ENCODE results near the gene CLDN19.

The CLDN19 gene

DNA sequence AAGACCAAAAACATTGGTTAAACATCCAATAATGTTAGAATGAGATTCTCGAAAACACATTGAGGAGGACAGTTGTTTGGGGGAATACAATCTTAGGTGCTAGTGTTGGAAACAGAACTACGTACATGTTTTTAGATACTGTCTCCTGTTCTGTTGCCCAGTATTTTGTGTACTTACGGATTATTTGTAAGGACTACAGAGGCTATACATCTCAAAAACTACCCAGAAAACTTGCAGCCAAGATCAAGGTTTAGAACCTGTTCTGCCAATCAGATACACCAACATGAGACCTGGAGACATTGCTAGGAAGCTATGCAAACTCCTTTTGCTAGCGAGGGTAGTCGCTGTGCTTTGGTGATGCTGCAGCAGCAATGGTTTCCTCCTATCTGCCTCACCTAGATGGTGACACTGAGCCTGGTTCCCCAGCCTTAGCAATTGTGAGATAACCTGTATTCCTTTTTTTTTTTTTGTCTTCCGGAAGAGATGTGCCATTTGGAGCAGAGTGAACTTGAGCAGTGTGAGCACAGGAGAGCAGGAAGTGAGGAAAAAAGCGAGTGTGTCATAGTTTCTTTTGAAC lies 36.1 kb downstream of the CLDN19 start:
- Histone ChIP-seq H3K9me2 (replicated peaks; ENCODE audit: control insufficient read depth, low read length) (no peaks in the 10 kb centered on the region), H4K20me1 (ENCODE audit: control insufficient read depth, insufficient read depth, low read depth, low read length) (peaks cover 17% of the 10 kb centered on the region; the same call in 1 of the 2 replicates), H3K27me3 (ENCODE audit: control insufficient read depth, low read length) (no peaks in the 10 kb centered on the region), H3K4me2 (ENCODE audit: low read length) (no peak overlapping the region), H3K36me3 (ENCODE audit: control insufficient read depth, low read length) (peaks cover 90% of the 10 kb centered on the region), H3K79me2 (ENCODE audit: control insufficient read depth, low read length) (peaks cover 66% of the 10 kb centered on the region), H3K4me1 (ENCODE audit: control insufficient read depth, low read length) (no peaks in the 10 kb centered on the region), H3K27ac (ENCODE audit: low read depth, low read length) (no peak overlapping the region), H3F3A (ENCODE audit: control insufficient read depth, insufficient read depth) (peaks cover 43% of the 10 kb centered on the region), H3K9me3 (ENCODE audit: control insufficient read depth, insufficient read depth, low read length) (no peaks in the 10 kb centered on the region), H3K4me3 (ENCODE audit: low read length) (no peak overlapping the region)
- TF ChIP-seq EZH2phosphoT487 (IDR thresholded peaks at IDR 0.05; ENCODE audit: borderline replicate concordance, low read length) = no peak
- TF ChIP-seq, protein P1, sequence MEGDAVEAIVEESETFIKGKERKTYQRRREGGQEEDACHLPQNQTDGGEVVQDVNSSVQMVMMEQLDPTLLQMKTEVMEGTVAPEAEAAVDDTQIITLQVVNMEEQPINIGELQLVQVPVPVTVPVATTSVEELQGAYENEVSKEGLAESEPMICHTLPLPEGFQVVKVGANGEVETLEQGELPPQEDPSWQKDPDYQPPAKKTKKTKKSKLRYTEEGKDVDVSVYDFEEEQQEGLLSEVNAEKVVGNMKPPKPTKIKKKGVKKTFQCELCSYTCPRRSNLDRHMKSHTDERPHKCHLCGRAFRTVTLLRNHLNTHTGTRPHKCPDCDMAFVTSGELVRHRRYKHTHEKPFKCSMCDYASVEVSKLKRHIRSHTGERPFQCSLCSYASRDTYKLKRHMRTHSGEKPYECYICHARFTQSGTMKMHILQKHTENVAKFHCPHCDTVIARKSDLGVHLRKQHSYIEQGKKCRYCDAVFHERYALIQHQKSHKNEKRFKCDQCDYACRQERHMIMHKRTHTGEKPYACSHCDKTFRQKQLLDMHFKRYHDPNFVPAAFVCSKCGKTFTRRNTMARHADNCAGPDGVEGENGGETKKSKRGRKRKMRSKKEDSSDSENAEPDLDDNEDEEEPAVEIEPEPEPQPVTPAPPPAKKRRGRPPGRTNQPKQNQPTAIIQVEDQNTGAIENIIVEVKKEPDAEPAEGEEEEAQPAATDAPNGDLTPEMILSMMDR (IDR thresholded peaks at IDR 0.05; ENCODE audit: low read depth, low read length, poor library complexity, severe bottlenecking) = no peak

DNA sequence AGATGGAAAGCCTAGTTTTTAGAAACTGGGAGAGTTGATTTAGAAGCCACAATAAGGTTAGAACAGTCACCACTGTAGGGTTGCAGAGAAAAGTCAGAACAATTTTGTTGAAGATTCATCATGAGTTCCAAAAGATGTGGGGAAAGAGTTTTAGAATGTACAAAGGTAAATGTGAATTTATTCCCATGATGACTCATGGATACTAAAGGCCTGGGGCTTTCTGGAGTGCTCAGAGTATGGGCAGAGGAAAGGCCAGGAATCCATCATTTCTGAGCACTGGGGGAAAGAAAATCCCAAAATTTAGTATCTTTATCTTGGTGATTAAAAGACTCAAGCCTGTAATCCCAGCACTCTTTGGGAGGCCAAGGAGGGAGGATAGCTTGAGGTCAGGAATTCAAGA lies 40.0 kb downstream of the CLDN19 start:
- peaks cover 98% of the 10 kb centered on the region for H3K36me3 ChIP-seq (ENCODE audit: control insufficient read depth, low read length)
- H3K27me3 ChIP-seq (ENCODE audit: control insufficient read depth, low read length) = no peaks in the 10 kb centered on the region
- H3K9me3 ChIP-seq (ENCODE audit: control insufficient read depth, insufficient read depth, low read length) = no peaks in the 10 kb centered on the region
- no peak overlapping the region for H3K4me3 ChIP-seq (ENCODE audit: low read length)
- H3K4me1 ChIP-seq (ENCODE audit: control insufficient read depth, low read length) = no peaks in the 10 kb centered on the region
- H3K79me2 ChIP-seq (ENCODE audit: control insufficient read depth, low read length) = peaks cover 81% of the 10 kb centered on the region
- no peaks in the 10 kb centered on the region for H3K9me2 ChIP-seq (replicated peaks; ENCODE audit: control insufficient read depth, low read length)
- H4K20me1 ChIP-seq (ENCODE audit: control insufficient read depth, insufficient read depth, low read depth, low read length) = peaks cover 28% of the 10 kb centered on the region; the same call in 1 of the 2 replicates
- H3F3A ChIP-seq (ENCODE audit: control insufficient read depth, insufficient read depth) = peaks cover 44% of the 10 kb centered on the region
- H3K27ac ChIP-seq (ENCODE audit: low read depth, low read length) = no peak overlapping the region
- no peak overlapping the region for H3K4me2 ChIP-seq (ENCODE audit: low read length)
- TF ChIP-seq, protein P1 (IDR thresholded peaks at IDR 0.05; ENCODE audit: low read depth, low read length, poor library complexity, severe bottlenecking) = no peak
- TF ChIP-seq EZH2phosphoT487 (IDR thresholded peaks at IDR 0.05; ENCODE audit: borderline replicate concordance, low read length) = no peak

DNA sequence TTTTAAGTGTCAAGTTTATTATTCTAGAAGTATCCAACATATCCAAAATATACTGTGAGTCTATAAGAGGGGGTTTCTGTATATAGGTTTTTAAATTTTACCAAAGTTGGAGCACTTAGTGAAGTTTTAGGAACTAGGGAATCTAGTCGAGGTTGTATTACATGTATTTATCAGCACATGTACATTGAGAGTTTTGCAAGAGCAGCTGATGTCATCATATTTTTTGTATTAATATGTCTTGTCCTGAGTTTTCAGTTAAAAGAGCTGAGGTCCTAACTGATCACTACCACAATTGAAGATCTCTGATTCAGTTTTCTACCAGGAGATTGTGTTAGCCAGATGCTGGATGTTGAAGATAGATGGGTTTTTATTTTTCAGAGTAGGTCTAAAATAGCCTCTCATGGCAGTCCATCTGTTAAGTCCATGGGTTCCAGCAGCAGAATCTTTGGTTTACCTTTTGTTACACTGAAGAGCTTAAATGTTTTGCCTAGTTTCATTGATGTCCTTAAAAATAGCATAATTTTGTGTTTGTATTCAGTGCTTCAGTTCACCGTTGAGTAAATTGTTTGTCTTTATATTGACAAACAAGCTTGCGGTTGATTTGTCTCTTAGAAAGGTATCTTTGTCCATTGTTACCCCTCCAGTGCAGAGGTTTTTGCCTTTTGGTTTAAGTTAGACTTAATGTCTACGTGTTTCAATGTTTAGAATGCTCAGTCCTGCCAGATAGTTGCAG lies 41.8 kb downstream of the CLDN19 start:
- Histone ChIP-seq H3K36me3 (ENCODE audit: control insufficient read depth, low read length) (peaks cover 98% of the 10 kb centered on the region), H4K20me1 (ENCODE audit: control insufficient read depth, insufficient read depth, low read depth, low read length) (peaks cover 36% of the 10 kb centered on the region), H3K9me3 (ENCODE audit: control insufficient read depth, insufficient read depth, low read length) (no peaks in the 10 kb centered on the region), H3K27me3 (ENCODE audit: control insufficient read depth, low read length) (no peaks in the 10 kb centered on the region), H3K27ac (ENCODE audit: low read depth, low read length) (no peak overlapping the region), H3K9me2 (replicated peaks; ENCODE audit: control insufficient read depth, low read length) (no peaks in the 10 kb centered on the region), H3F3A (ENCODE audit: control insufficient read depth, insufficient read depth) (peaks cover 32% of the 10 kb centered on the region), H3K4me1 (ENCODE audit: control insufficient read depth, low read length) (no peaks in the 10 kb centered on the region), H3K4me3 (ENCODE audit: low read length) (no peak overlapping the region), H3K79me2 (ENCODE audit: control insufficient read depth, low read length) (peaks cover 84% of the 10 kb centered on the region), H3K4me2 (ENCODE audit: low read length) (no peak overlapping the region)
- no peak for TF ChIP-seq EZH2phosphoT487 (IDR thresholded peaks at IDR 0.05; ENCODE audit: borderline replicate concordance, low read length)
- TF ChIP-seq, protein P1 (IDR thresholded peaks at IDR 0.05; ENCODE audit: low read depth, low read length, poor library complexity, severe bottlenecking) = no peak

Data from DOHH2 (cell line).